Neural crest cell (in vitro differentiated cells): ENCODE measurements around the gene APLF. TPM values are rescaled to one million over a fixed set of nuclear protein-coding genes. Genes with fewer than 3 reads are reported as not detected.

Experiments used
- DNase-seq: peaks from one replicate; pipeline ENCODE4 v3.0.0; 2021; ENCODE audit warnings: low read depth, mixed read lengths, low spot score
- H3K27ac Mint-ChIP-seq: one replicate; pipeline ENCODE4 v1.8.0; 2021; ENCODE audit warnings: mild to moderate bottlenecking, mixed read lengths; ENCODE audit not compliant: unreplicated experiment
- H3K27me3 Mint-ChIP-seq: 2 replicates; pipeline ENCODE4 v1.8.0; 2021; ENCODE audit warnings: low read depth, mild to moderate bottlenecking, mixed read lengths
- H3K36me3 Mint-ChIP-seq: 2 replicates; pipeline ENCODE4 v1.8.0; 2021; ENCODE audit warnings: low read depth, mild to moderate bottlenecking, mixed read lengths
- H3K4me1 Mint-ChIP-seq: 2 replicates; pipeline ENCODE4 v1.8.0; 2021; ENCODE audit warnings: mixed read lengths
- H3K4me3 Mint-ChIP-seq: one replicate; pipeline ENCODE4 v1.8.0; 2021; ENCODE audit warnings: mild to moderate bottlenecking, mixed read lengths
- H3K9me3 Mint-ChIP-seq: 2 replicates; pipeline ENCODE4 v1.8.0; 2021; ENCODE audit warnings: mixed read lengths
- total RNA-seq: library from RNA; stranded (reverse); gene quantifications from 2 replicates; pipeline ENCODE4 v1.2.1, GENCODE V29; 2021
- TF ChIP-seq, protein P1 (sequence below): fragments of 200-600 bp; sonication (generic); conservative IDR thresholded peaks from 2 replicates; pipeline ENCODE4 v1.5.0; 2021; ENCODE audit warnings: antibody characterized with exemption, mild to moderate bottlenecking

APLF gene
- total RNA-seq, 1 donor from 2014 or later, result 6.9 TPM

DNA sequence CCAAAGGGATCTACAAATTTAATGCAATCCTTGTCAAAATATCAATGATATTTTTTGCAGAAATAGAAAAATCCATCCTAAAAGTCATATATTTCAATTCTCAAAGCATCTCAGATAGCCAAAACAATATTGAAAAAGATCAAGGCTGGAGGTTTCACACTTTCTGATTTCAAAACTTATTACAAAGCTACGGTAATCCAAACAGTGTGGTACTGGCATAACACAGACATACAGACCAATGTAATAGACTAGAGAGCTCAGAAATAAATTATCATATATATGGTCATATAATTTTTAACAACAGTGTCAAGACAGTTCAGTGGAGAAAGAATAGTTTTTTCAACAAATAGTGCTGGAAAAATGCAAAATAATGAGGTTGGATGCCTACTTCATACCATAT lies 135.7 kb downstream of the APLF start:
- Mint-ChIP-seq H3K4me3 (no peak overlapping the region), H3K36me3 (peaks cover 14% of the 10 kb centered on the region), H3K4me1 (no peaks in the 10 kb centered on the region), H3K27ac (no peak overlapping the region), H3K9me3 (peaks cover 12% of the 10 kb centered on the region), H3K27me3 (no peaks in the 10 kb centered on the region)
- DNase-seq, result no peak
- TF ChIP-seq, protein P1, sequence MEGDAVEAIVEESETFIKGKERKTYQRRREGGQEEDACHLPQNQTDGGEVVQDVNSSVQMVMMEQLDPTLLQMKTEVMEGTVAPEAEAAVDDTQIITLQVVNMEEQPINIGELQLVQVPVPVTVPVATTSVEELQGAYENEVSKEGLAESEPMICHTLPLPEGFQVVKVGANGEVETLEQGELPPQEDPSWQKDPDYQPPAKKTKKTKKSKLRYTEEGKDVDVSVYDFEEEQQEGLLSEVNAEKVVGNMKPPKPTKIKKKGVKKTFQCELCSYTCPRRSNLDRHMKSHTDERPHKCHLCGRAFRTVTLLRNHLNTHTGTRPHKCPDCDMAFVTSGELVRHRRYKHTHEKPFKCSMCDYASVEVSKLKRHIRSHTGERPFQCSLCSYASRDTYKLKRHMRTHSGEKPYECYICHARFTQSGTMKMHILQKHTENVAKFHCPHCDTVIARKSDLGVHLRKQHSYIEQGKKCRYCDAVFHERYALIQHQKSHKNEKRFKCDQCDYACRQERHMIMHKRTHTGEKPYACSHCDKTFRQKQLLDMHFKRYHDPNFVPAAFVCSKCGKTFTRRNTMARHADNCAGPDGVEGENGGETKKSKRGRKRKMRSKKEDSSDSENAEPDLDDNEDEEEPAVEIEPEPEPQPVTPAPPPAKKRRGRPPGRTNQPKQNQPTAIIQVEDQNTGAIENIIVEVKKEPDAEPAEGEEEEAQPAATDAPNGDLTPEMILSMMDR, result no peak

GRCh38 chr2:68604077-68604476 lies 136.7 kb downstream of the APLF start:
- H3K9me3 Mint-ChIP-seq, result peaks cover 12% of the 10 kb centered on the region
- H3K4me1 Mint-ChIP-seq, result no peaks in the 10 kb centered on the region
- TF ChIP-seq, protein P1, result no peak
- peaks cover 14% of the 10 kb centered on the region for H3K36me3 Mint-ChIP-seq
- no peaks in the 10 kb centered on the region for H3K27me3 Mint-ChIP-seq
- no peak overlapping the region for H3K27ac Mint-ChIP-seq
- no peak for DNase-seq
- H3K4me3 Mint-ChIP-seq, result no peak overlapping the region

DNA sequence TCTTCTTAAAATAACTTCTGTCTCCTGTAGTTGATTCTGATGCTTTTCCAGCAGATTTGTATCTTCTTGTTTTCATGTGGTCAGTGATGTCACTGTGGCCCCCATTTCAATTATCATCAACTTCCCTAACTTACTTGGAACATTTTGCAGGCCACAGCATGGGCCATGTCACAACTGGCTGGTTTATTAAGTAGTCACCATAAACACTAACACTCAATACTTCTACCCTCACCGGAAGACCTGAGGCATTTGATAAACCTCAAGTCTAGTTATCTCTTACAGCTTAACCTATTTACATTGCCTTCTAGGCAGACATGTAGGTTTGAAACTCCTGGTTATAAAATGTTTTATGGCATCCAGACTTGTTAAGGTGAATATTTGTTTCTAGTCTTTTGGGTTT lies 138.6 kb downstream of the APLF start:
- Mint-ChIP-seq H3K4me3 (no peak overlapping the region), H3K36me3 (peaks cover 21% of the 10 kb centered on the region), H3K27ac (no peak overlapping the region), H3K4me1 (no peaks in the 10 kb centered on the region), H3K9me3 (peaks cover 15% of the 10 kb centered on the region), H3K27me3 (no peaks in the 10 kb centered on the region)
- no peak for DNase-seq
- TF ChIP-seq, protein P1, result no peak

- DNase-seq, result no peak
- H3K4me3 Mint-ChIP-seq, result no peak overlapping the region
- TF ChIP-seq, protein P1, result no peak
- no peaks in the 10 kb centered on the region for H3K4me1 Mint-ChIP-seq
- no peak overlapping the region for H3K27ac Mint-ChIP-seq
- H3K27me3 Mint-ChIP-seq, result no peaks in the 10 kb centered on the region
- peaks cover 19% of the 10 kb centered on the region for H3K36me3 Mint-ChIP-seq
- peaks cover 11% of the 10 kb centered on the region for H3K9me3 Mint-ChIP-seq
Observed at GRCh38 chr2:68606759-68607158, 139.4 kb downstream of the APLF start.

GRCh38 chr2:68607837-68608236 lies 140.5 kb downstream of the APLF start:
- H3K4me3 Mint-ChIP-seq, result no peak overlapping the region
- no peak for DNase-seq
- H3K36me3 Mint-ChIP-seq, result peaks cover 16% of the 10 kb centered on the region
- TF ChIP-seq, protein P1, result no peak
- H3K4me1 Mint-ChIP-seq, result no peaks in the 10 kb centered on the region
- peaks cover 11% of the 10 kb centered on the region for H3K9me3 Mint-ChIP-seq
- no peaks in the 10 kb centered on the region for H3K27me3 Mint-ChIP-seq
- H3K27ac Mint-ChIP-seq, result no peak overlapping the region
